ENCODE measurements around the gene ADAM10.

- TF ChIP-seq CTCF (IDR thresholded peaks at IDR 0.05; ENCODE audit: low read length) (no peak), EZH2 (IDR thresholded peaks at IDR 0.05; ENCODE audit: borderline replicate concordance, low read length) (no peak)
Measured at GRCh38 chr15:58703610-58704009, 45.9 kb downstream of the ADAM10 start.

Measured in OCI-LY1 (cell line).